Astrocyte (in vitro differentiated cells and primary cell): Measurements from ENCODE around the gene ENDOV. TPM values are rescaled to one million over a fixed set of nuclear protein-coding genes. Genes with fewer than 3 reads are reported as not detected.

Source experiments
- DNase-seq: peaks from one replicate; pipeline ENCODE4 v3.0.0-alpha.2; 2010; ENCODE audit warnings: low read depth
- FAIRE-seq: peaks from 2 replicates; lab custom pipeline; 2011; peaks lifted over from hg19 to GRCh38; lab: Jason Lieb, UNC
- H2AFZ ChIP-seq: 2 replicates; pipeline ENCODE4 v1.6.0; 2012; ENCODE audit warnings: low read depth, low read length, inconsistent platforms
- H3K27ac ChIP-seq: 2 replicates; pipeline ENCODE4 v1.5.1; 2011; ENCODE audit warnings: low read depth, low read length, inconsistent platforms
- H3K27me3 ChIP-seq: 2 replicates; pipeline ENCODE4 v1.6.0; 2011; ENCODE audit warnings: low read length, inconsistent platforms; ENCODE audit not compliant: insufficient read depth
- H3K36me3 ChIP-seq: 2 replicates; pipeline ENCODE4 v1.5.1; 2011; ENCODE audit warnings: low read length, inconsistent platforms; ENCODE audit not compliant: insufficient read depth
- H3K4me1 ChIP-seq: 2 replicates; pipeline ENCODE4 v1.5.1; 2011; ENCODE audit warnings: low read length, inconsistent platforms; ENCODE audit not compliant: insufficient read depth
- H3K4me2 ChIP-seq: 2 replicates; pipeline ENCODE4 v1.6.0; 2012; ENCODE audit warnings: low read length, inconsistent platforms
- H3K4me3 ChIP-seq: 2 replicates; pipeline ENCODE4 v1.5.1; 2011; ENCODE audit warnings: low read depth, mild to moderate bottlenecking, low read length, inconsistent platforms; ENCODE audit not compliant: insufficient read depth
- H3K79me2 ChIP-seq: 2 replicates; pipeline ENCODE4 v1.6.0; 2012; ENCODE audit warnings: mild to moderate bottlenecking, low read length, inconsistent platforms; ENCODE audit not compliant: insufficient read depth
- H3K9ac ChIP-seq: 2 replicates; pipeline ENCODE4 v1.6.0; 2012; ENCODE audit warnings: mild to moderate bottlenecking, low read length, inconsistent platforms
- H3K9me3 ChIP-seq: 2 replicates; pipeline ENCODE4 v1.5.1; 2012; ENCODE audit warnings: low read depth, mild to moderate bottlenecking, low read length, inconsistent platforms; ENCODE audit not compliant: insufficient read depth
- H4K20me1 ChIP-seq: 2 replicates; pipeline ENCODE4 v1.6.0; 2012; ENCODE audit warnings: low read length, inconsistent platforms; ENCODE audit not compliant: insufficient read depth
- H3K27ac Mint-ChIP-seq: one replicate; pipeline ENCODE4 v1.8.0; 2021; ENCODE audit warnings: mild to moderate bottlenecking, mixed read lengths; ENCODE audit not compliant: unreplicated experiment
- H3K27me3 Mint-ChIP-seq: one replicate; pipeline ENCODE4 v1.8.0; 2021; ENCODE audit warnings: low read depth, mixed read lengths; ENCODE audit not compliant: unreplicated experiment
- H3K36me3 Mint-ChIP-seq: one replicate; pipeline ENCODE4 v1.8.0; 2021; ENCODE audit warnings: low read depth, mixed read lengths; ENCODE audit not compliant: unreplicated experiment
- H3K4me1 Mint-ChIP-seq: one replicate; pipeline ENCODE4 v1.8.0; 2021; ENCODE audit warnings: low read depth, mixed read lengths; ENCODE audit not compliant: unreplicated experiment
- H3K4me3 Mint-ChIP-seq: one replicate; pipeline ENCODE4 v1.8.0; 2021; ENCODE audit warnings: mild to moderate bottlenecking, moderate library complexity, mixed read lengths; ENCODE audit not compliant: unreplicated experiment
- H3K9me3 Mint-ChIP-seq: one replicate; pipeline ENCODE4 v1.8.0; 2021; ENCODE audit warnings: mild to moderate bottlenecking, mixed read lengths; ENCODE audit not compliant: unreplicated experiment
- EZH2 ChIP-seq: IDR thresholded peaks from 2 replicates; pipeline ENCODE4 v1.6.1; 2012; ENCODE audit warnings: mild to moderate bottlenecking, low read length, inconsistent platforms; ENCODE audit not compliant: insufficient read depth
- total RNA-seq: library from RNA; stranded (reverse); gene quantifications from 2 replicates; pipeline ENCODE4 v1.2.1, GENCODE V29; 2021
- TF ChIP-seq, protein P1 (sequence below): IDR thresholded peaks from 2 replicates; pipeline ENCODE4 v1.5.1; 2011; ENCODE audit warnings: low read depth, mild to moderate bottlenecking, inconsistent platforms, low read length, moderate library complexity; ENCODE audit not compliant: insufficient read depth

Gene ENDOV
- total RNA-seq, 1 donor from 2014 or later: 20.7 TPM

DNA sequence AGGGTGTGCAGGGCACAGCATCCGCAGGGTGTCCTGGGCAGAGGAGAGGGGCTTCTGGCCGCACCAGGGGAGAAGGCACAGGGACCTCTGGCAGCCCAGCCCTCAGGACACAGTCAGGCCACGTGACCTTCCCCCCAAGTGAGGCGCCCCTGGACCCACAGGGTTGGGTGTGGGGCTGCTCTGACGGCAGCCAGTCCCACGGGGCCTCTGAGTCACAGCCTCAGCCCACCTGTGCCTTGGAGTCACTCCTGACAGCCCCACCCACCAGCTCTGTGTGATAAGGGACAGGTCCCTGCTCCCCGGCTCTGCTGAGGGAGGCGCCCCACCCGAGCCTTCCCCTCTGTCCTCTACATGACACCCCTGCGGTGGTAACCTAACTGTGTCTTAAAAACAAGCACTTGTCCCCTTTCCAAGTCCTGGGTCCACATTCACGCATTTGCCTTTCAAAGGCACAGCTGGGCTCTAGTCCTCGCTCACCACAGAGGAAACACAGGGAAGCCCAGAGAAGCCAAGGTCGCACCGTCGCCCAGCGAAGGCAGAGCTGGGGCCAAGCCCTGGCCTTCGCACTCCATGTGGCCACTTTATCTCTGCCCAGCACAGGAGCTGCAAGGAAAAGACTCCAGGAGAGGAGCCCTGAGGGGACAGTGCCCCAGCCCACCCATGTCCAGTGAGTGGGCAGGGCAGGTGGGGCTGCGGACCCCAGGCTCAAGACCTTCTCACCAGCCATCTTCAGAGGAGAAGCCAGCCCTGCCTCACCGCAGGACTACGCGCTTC lies 66.5 kb downstream of the ENDOV start:
- Mint-ChIP-seq H3K36me3 (no peaks in the 10 kb centered on the region), H3K4me1 (peaks cover 2% of the 10 kb centered on the region), H3K9me3 (peaks cover 4% of the 10 kb centered on the region), H3K4me3 (no peak overlapping the region), H3K27ac (no peak overlapping the region), H3K27me3 (peaks cover 63% of the 10 kb centered on the region)
- Histone ChIP-seq H4K20me1 (no peaks in the 10 kb centered on the region), H3K27me3 (peaks cover 32% of the 10 kb centered on the region), H3K4me2 (no peak overlapping the region), H3K79me2 (no peaks in the 10 kb centered on the region), H3K4me3 (no peak overlapping the region), H3K4me1 (peaks cover 14% of the 10 kb centered on the region), H3K27ac (no peak overlapping the region), H3K36me3 (no peaks in the 10 kb centered on the region), H3K9me3 (no peaks in the 10 kb centered on the region), H2AFZ (no peak overlapping the region), H3K9ac (no peak overlapping the region)
- TF ChIP-seq, protein P1, sequence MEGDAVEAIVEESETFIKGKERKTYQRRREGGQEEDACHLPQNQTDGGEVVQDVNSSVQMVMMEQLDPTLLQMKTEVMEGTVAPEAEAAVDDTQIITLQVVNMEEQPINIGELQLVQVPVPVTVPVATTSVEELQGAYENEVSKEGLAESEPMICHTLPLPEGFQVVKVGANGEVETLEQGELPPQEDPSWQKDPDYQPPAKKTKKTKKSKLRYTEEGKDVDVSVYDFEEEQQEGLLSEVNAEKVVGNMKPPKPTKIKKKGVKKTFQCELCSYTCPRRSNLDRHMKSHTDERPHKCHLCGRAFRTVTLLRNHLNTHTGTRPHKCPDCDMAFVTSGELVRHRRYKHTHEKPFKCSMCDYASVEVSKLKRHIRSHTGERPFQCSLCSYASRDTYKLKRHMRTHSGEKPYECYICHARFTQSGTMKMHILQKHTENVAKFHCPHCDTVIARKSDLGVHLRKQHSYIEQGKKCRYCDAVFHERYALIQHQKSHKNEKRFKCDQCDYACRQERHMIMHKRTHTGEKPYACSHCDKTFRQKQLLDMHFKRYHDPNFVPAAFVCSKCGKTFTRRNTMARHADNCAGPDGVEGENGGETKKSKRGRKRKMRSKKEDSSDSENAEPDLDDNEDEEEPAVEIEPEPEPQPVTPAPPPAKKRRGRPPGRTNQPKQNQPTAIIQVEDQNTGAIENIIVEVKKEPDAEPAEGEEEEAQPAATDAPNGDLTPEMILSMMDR: no peak
- TF ChIP-seq EZH2: no peak
- FAIRE-seq (no peak), DNase-seq (no peak)

DNA sequence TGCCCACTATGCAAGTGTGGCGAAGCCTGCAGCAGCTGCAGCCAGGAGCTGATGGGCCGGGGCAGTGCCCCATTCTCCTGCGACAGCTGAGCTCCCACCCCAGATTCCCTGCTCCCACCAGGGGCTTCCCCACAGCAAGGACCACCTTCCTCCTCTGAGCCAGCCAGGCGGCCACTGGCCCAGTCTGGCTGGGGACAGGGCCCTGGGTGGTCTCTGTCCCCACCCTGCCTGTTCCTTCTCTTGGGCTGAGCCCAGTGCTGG lies 67.0 kb downstream of the ENDOV start:
- Histone ChIP-seq H3K9ac (no peak overlapping the region), H4K20me1 (no peaks in the 10 kb centered on the region), H3K4me1 (peaks cover 14% of the 10 kb centered on the region), H3K36me3 (no peaks in the 10 kb centered on the region), H3K27ac (no peak overlapping the region), H3K9me3 (peaks cover under 1% of the 10 kb centered on the region), H3K4me2 (no peak overlapping the region), H2AFZ (no peak overlapping the region), H3K4me3 (no peak overlapping the region), H3K27me3 (peaks cover 33% of the 10 kb centered on the region), H3K79me2 (no peaks in the 10 kb centered on the region)
- no peak for DNase-seq
- Mint-ChIP-seq H3K4me1 (peaks cover 2% of the 10 kb centered on the region), H3K27ac (no peak overlapping the region), H3K36me3 (no peaks in the 10 kb centered on the region), H3K4me3 (no peak overlapping the region), H3K9me3 (peaks cover 4% of the 10 kb centered on the region), H3K27me3 (peaks cover 68% of the 10 kb centered on the region)
- TF ChIP-seq, protein P1: no peak
- no peak for TF ChIP-seq EZH2
- no peak for FAIRE-seq
